Activated CD8-positive, alpha-beta memory T cell treated with anti-CD3 and anti-CD28 coated beads, Interleukin-2, amount 50 U/mL, for 24 hours (primary cell): ENCODE data around the gene PTPRJ.

Experiments used
- DNase-seq: peaks from one replicate; pipeline ENCODE4 v3.0.0-alpha.2; 2020; ENCODE audit errors: extremely low read depth

PTPRJ gene

GRCh38 chr11:48093323-48093722 lies 113.0 kb downstream of the PTPRJ start:
- no peak for DNase-seq

DNA sequence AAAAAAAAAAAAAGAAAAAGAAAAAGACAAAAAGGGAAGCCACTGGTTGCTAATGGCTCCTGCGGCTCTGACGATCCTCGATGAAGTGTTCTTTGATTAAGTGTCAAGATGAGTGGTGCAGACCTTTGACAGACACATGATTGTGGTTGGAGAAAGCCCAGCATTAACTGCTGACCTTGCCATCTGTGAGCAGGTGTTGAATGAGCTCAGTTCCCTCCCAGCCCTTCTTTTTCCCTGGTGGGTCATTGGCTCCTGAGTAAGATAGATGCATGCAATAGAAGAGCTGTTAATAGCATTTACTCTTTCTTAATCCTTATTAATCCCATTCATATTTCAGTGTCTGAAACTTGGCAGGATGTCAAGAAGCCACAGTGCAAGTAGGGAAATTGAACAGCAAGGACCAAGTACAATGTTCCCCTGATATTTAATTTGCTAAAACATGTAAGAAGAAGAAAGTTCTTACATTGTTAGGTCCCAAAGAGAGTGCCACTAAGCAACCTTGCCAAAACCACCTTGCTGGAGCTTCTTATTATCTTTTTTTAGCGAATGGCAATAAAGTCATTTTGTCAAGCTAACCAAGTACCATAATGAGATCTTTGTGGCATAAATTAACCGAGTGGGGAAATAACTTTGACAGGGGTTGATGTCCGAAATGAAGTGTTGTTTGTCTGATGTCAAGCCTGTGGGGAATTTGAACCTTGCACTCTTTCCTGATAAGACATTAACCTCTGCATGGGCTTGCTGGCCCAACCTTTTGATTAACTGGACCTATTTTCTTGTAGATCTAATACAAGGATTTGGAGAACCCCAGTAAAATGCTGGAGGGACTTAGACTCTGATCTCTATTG lies 113.7 kb downstream of the PTPRJ start:
- no peak for DNase-seq

GRCh38 chr11:48094643-48095339 lies 114.4 kb downstream of the PTPRJ start:
- DNase-seq, result no peak

GRCh38 chr11:48095779-48096470 lies 115.6 kb downstream of the PTPRJ start:
- no peak for DNase-seq

DNA sequence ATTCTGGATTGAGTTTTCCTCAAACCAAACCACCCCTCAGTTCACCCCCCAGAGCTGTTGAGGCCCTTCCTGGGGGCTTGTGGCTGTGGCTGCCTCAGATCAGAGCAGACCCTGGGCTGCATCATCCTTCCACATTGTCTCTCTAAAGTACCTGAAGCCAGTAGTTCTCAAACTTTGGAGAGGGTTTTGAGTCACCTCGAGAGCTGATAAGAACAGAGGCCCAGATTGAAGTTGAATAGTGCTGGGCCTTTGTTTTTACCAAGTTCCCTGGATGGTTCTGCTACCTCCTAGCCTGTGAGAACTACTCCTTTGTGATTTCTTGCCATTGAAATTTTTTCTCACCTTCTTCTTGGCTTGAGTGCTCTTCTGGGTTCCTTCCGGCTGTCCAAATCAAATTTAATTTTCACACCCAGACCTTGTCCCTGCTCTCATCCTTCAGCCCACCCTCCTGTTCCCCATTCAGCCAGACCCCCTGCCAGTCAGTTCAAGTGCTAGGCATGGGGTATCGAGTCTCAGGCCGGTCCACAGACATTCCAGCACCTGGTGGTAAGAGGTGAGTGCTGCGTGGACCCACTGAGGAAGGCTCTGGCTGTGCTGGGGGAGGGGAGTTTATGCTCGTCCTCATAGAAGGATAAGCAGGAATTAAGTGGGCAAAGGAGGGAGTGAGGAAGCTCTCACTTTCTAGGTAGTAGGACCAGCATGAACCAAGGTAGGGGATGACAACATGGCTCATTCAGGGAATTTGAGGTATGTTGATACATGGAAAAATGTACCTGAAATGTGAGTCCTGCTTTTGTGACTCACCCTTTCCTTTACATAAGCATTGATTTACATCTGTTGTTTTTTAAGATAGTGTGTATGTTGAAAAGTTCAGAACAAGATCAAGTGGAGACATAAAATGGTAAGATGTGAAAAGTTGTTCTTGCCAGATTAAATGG lies 116.5 kb downstream of the PTPRJ start:
- DNase-seq, result no peak

GRCh38 chr11:48098024-48098423 lies 117.7 kb downstream of the PTPRJ start:
- no peak for DNase-seq

GRCh38 chr11:48099916-48100446 lies 119.6 kb downstream of the PTPRJ start:
- no peak for DNase-seq

DNA sequence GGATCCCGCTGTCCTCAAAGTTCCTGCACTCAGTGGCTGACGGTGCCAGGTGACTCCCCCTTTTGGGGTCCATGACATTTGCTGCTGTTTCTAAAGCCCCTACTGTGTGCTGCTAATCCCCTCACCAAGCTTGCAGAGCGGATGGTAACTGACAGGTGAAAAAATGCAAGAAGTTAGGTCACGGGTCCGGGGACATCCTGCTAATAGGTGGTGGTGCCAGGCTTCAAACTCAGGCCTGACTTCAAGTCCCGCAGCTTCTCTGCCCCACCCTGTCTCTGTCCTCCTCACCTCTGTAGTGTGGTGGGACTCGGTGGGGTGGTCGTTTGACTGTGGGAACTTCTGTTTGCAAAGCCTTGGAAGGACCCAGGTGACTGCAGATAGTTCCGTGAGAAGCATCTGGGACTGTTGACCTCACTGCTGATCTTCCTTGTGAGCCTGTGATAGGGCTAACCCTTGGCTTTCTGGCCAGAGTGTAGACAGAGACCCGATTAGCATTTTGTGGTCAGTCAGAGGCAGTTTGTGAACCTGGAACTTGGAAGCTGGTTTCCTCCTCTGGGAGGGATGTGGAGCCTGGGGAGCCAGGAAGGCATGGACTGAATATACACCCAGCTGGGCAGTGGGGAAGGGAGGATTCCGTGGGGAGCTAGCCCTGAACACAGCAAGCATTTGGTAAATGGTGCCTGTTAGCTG lies 120.8 kb downstream of the PTPRJ start:
- DNase-seq, result no peak

DNA sequence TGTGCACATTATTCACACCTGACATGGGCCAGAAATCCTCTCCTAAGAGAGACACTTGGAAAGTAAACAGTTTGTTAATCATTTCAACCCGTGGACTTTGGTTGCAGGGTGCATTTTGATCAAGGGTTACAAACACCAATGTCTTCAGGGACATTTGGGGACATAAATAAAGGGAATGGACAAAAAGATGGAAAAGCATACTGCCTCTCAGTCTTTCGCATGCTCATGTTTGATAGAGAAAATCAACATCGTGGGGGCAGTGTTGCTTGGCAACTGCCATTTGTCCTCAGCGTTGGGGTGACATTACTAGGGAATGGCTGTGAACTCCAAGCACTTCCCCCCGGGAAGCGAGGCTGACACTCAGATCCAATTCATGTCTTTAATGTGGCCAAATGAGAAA lies 121.6 kb downstream of the PTPRJ start:
- DNase-seq, result no peak

GRCh38 chr11:48103621-48104567 lies 123.5 kb downstream of the PTPRJ start:
- no peak for DNase-seq

GRCh38 chr11:48104568-48104924 lies 124.2 kb downstream of the PTPRJ start:
- DNase-seq, result no peak

- DNase-seq, result no peak
Observed at GRCh38 chr11:48105096-48105990, 125.0 kb downstream of the PTPRJ start.

DNA sequence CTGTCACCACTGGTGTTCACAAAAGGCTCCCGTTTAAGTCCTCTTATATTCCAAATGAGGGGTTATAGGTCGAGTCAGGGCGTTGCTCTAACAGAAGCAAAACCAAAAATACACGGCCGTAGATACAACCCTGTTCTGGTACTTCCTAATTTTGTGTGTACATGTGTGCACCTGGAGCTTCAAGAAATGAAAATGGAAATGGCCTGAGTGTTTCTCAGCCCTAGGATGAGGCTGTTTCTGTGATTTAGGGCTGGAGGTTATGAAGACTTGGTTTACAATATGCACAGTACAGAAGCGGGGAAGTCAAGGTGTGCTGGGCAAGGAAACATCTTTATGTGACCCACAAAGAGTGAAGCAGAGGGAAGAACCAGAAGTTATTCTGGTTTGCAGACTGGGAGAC lies 125.8 kb downstream of the PTPRJ start:
- no peak for DNase-seq

DNA sequence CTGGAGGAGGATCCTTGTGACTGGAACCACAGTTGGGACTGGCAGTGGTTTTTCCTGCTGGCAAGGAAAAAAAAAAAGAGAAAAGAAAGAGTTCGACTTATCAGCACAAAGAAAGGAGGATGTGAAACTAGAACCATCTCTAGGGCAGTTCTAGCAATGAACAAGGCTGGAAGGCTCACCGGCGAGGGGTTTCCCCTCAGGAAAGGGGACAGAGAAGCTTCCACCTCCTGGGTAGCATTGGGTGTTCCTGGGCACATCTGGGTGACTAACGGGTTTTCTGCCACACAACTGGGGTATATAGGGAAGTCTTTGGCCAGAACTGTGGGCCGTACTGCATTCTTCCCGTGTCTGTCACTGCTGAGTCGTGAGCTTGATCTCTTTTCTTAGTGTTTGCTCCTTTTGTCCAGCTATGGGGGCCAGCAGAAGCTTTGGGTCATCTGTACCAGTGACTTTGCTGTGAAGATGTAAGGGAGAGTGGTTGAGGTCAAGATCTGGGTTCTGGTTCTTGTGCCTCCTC lies 126.9 kb downstream of the PTPRJ start:
- no peak for DNase-seq

- DNase-seq, result no peak
Observed at GRCh38 chr11:48108231-48109045, 128.1 kb downstream of the PTPRJ start.

GRCh38 chr11:48109046-48109666 lies 128.8 kb downstream of the PTPRJ start:
- DNase-seq, result no peak

- DNase-seq, result no peak
Observed at GRCh38 chr11:48110509-48110766, 130.1 kb downstream of the PTPRJ start.
